ENCODE results near the gene STX1B. TPM values are rescaled to one million over a fixed set of nuclear protein-coding genes. Genes with fewer than 3 reads are reported as not detected.

STX1B gene
- total RNA-seq, 2 donors from 2014 or later = 0.95 to 1.1 TPM

DNA sequence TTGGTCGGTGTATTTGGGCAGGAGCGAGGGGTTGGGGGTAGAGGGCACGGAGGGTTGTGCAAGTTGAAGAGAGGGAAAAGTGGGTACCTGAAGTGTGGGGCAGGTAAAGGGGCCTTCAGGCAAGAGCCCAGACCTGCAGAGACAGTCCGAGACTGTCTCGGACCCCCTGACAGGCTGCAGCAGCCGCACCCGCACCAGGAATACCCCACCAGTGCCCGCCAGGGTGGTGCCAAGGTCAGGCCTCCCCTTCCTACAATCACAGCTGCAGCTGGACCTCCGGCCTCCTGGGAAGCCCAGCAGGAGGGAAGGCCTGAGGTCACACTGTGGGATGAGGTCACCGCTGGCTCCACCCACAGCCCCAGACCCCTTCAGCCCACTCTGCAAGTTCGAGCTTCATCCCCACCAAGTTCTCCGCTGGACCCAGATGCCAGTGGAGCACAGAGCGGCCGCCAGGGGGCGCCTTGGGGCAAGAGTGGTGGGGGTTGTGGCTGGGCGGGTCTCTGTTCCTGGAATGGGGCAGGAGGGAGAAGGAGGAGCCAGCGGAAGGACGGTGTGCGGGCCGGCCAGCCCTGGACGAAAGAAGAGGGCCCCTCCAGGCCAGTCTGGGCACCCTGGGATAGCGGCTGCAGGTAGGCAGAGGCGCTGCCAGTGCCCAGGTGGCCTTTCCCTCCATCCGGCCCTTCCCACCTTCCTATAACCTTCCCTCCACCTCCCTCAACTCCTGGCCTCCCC is 25.6 kb downstream of the STX1B start, which contains the start of gene HSD3B7:
Gene HSD3B7 (plus strand): TSS at position 539 of the 732 bp plus-strand sequence. CDS start 452 bp downstream, outside the sequence.
- DNase-seq (ENCODE audit: low spot score) = peak; percentile 97
- intact Hi-C loops (cut with DNase I) = loop anchor here in 1 of 2 donors (10.0 kb wide), 3 partner anchors 110 to 880 kb away; partner anchors contain the start of genes ARMC5 and VKORC1

DNA sequence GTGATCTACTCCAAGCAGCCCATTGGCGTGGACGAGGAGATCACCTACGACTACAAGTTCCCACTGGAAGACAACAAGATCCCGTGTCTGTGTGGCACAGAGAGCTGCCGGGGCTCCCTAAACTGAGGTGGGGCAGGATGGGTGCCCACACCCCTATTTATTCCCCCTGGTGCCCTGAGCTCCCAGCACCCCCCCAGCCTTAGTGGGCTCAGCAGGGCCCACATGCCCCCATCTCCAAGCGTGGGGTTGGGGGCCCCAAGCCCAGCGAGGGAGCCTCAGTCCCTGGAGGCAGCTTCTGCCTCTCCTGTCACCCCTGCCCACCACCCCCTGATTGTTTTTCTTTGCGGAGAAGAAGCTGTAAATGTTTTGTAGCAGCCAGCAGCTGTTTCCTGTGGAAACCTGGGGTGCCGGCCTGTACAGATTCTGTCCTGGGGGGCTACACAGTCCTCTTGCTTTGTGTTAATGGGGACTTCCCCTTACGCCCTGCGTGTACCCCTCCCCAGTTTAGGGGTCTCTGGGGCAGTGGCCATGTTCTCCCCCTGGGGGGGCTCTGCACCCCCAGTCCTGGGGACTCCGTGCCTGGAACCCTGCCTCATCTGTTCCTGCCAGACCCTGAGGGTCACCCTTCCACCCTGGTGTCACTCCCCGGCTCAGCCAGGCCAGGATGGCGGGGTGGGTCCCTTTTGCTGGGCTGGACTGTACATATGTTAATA is 26.4 kb downstream of the STX1B start:
- intact Hi-C loops (cut with DNase I) = loop anchor here in 1 of 2 donors (10.0 kb wide), 3 partner anchors 111 to 881 kb away; partner anchors contain the start of genes ARMC5 and VKORC1
- no peak for DNase-seq (ENCODE audit: low spot score)

DNA sequence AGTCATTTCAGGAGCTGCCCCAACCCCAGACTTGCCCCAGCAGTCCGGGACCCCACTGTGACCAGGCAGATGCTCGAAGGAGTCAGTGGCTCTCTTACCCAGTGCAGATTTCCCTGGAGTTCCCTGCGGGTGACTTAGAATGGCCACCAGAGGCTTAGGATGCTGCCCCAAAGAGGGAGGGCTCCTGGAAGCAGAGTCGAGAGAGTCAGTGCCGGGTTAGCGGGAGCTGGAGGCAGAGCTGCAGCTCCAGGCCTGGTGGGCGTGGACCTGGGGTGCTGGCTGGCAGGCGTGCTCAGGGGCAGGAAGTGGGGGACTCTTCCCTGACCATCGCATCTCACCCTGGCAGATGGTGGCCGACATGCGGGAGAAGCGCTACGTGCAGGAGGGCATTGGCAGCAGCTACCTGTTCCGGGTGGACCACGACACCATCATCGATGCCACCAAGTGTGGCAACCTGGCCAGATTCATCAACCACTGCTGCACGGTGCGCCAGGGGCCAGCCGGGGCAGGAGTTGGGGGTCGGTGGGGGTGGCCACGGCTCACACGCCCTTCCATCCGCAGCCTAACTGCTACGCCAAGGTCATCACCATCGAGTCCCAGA is 27.0 kb downstream of the STX1B start:
- no peak for DNase-seq (ENCODE audit: low spot score)
- intact Hi-C loops (cut with DNase I) = loop anchor here in 1 of 2 donors (10.0 kb wide), 3 partner anchors 111 to 881 kb away; partner anchors contain the start of genes ARMC5 and VKORC1

DNA sequence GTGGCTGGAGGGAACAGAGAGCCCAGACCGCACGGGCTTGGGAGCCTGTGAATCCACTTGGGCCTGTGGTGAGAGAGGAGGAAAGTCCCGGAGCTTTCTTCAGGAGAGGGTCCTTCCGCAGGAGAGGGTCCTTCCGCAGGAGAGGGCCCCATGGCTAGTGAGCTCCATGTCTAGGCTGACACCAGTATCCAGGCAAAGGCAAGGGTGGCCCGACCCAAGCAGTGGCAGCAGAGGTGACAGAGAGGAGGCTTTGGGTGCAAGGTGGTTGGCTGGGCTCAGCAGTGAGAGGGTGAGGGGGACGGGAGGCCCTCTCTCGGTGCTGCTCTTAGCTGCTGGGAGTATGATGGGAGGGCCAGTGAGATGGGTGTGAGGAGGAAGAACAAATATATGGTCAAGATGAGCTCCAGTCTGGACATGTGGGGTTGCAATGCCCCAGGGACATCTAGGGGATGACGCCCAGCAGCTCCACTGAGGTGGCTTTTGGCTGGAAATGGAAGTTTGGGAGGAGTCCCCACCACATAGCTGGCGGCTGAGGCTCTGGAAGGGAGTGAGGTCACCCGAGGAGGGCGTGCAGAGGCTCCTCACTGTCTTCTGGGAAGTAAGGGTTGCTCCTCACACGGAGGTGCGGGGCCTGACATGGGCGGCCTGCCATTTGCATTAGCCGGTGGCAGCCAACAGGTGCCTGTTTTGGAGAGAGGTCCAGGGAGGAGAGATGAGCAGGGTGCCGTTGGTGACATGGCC is 27.7 kb downstream of the STX1B start:
- intact Hi-C loops (cut with DNase I) = loop anchor here in 1 of 2 donors (10.0 kb wide), 3 partner anchors 112 to 882 kb away; partner anchors contain the start of genes ARMC5 and VKORC1
- peak; percentile 91 for DNase-seq (ENCODE audit: low spot score)

DNA sequence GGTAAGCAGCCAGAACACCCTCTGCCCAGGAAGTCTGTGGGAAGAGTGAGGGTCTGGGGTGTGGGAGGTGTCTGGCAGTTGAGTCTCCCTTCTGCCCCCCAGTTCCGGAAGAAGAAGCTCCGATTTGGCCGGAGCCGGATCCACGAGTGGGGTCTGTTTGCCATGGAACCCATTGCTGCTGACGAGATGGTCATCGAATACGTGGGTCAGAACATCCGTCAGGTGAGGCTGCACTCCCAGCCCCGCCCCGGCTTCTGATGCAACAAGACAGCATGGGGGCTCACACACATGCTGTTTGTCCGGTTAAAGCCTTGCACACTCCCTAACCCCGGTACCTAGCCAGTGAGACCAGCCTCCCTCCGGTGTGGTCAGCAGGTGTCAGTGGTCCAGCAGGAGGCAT is 29.5 kb downstream of the STX1B start:
- intact Hi-C loops (cut with DNase I) = loop anchor here in 1 of 2 donors (10.0 kb wide), 3 partner anchors 114 to 884 kb away; partner anchors contain the start of genes ARMC5 and VKORC1
- no peak for DNase-seq (ENCODE audit: low spot score)

DNA sequence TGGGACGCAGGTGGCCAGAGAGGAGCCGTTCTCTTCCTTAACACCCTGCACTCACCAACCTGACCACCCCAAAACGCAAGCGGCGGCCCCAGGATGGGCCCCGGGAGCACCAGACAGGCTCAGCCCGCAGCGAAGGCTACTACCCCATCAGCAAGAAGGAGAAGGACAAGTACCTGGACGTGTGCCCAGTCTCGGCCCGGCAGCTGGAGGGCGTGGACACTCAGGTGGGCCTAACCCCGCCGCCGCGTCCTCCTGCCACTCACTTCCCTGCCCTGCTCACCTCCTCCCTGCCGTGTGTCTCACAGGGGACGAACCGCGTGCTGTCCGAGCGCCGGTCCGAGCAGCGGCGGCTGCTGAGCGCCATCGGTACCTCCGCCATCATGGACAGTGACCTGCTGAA is 30.0 kb downstream of the STX1B start:
- intact Hi-C loops (cut with DNase I) = loop anchor here in 1 of 2 donors (10.0 kb wide), 3 partner anchors 114 to 884 kb away; partner anchors contain the start of genes ARMC5 and VKORC1
- DNase-seq (ENCODE audit: low spot score) = no peak

DNA sequence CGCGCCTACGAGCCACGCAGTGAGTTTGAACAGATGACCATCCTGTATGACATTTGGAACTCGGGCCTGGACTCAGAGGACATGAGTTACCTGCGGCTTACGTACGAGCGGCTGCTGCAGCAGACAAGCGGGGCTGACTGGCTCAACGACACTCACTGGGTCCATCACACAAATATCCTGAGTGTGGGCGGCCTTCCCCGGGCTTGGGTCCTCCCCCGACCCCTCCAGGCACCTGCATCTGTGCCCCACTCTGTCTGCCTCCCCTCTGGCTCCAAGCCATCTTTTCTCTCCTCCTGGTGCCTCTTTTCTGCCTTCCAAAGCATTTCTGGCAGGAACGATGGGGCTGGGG is 30.4 kb downstream of the STX1B start:
- intact Hi-C loops (cut with DNase I) = loop anchor here in 1 of 2 donors (10.0 kb wide), 3 partner anchors 115 to 885 kb away; partner anchors contain the start of genes ARMC5 and VKORC1
- no peak for DNase-seq (ENCODE audit: low spot score)

DNA sequence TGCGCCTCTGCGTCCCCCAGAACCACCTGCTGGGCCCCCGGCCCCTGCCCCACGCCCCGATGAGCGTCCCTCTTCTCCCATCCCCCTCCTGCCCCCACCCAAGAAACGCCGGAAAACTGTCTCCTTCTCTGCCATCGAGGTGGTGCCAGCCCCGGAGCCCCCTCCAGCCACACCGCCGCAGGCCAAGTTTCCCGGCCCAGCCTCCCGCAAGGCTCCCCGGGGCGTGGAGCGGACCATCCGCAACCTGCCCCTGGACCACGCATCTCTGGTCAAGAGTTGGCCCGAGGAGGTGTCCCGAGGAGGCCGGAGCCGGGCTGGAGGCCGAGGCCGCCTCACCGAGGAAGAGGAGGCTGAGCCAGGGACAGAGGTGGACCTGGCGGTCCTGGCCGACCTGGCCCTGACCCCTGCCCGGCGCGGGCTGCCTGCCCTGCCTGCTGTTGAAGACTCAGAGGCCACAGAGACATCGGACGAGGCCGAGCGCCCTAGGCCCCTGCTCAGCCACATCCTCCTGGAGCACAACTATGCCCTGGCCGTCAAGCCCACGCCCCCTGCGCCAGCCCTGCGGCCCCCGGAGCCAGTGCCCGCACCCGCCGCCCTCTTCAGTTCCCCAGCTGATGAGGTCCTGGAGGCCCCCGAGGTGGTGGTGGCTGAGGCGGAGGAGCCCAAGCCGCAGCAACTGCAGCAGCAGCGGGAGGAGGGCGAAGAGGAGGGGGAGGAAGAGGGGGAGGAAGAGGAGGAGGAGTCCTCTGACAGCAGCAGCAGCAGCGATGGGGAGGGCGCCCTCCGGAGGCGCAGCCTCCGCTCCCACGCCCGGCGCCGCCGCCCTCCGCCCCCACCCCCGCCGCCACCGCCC is 31.0 kb downstream of the STX1B start:
- intact Hi-C loops (cut with DNase I) = loop anchor here in 1 of 2 donors (10.0 kb wide), 3 partner anchors 115 to 885 kb away; partner anchors contain the start of genes ARMC5 and VKORC1
- DNase-seq (ENCODE audit: low spot score) = no peak

DNA sequence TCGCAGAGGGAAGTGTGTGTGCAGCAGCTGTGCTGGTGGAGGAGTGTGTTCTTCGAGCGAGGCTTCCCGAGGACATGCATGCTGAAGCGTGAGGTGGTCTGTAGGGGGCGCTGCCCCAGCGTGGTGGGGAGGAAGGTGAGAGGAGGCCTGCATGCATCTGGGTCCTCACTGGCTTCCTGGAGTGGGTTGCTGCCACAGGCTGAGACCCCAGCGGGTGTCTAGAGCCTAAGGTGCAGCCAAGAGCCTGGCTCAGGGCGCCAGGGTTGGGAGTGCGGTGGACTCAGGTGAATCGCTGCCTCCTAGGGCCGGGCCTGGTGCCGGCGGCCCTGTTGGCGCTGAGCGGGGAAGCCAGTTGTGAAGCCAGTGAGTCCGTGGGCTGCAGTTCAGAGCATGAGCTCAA is 32.9 kb downstream of the STX1B start:
- DNase-seq (ENCODE audit: low spot score) = no peak
- intact Hi-C loops (cut with DNase I) = no loop called here

DNA sequence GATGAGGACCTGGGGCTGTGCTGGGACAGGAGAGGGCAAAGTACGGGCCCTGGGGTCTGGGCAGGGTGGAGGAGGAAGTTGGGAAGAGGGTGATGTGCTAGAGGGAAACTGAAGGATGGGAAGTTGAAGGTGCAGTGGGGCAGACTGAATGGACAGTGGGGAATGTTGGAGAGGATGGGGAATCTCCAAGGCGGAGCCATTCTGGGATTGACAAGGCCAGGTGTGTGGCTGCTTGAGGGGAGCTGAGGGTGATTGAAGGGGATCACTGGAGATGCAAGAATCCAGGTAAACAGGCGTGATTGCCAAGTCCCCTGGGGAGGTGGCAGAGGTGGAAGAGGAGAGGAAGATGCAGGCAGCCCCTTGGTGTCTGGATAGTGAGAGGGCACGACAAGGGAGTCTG is 34.0 kb downstream of the STX1B start:
- intact Hi-C loops (cut with DNase I) = no loop called here
- DNase-seq (ENCODE audit: low spot score) = no peak

DNA sequence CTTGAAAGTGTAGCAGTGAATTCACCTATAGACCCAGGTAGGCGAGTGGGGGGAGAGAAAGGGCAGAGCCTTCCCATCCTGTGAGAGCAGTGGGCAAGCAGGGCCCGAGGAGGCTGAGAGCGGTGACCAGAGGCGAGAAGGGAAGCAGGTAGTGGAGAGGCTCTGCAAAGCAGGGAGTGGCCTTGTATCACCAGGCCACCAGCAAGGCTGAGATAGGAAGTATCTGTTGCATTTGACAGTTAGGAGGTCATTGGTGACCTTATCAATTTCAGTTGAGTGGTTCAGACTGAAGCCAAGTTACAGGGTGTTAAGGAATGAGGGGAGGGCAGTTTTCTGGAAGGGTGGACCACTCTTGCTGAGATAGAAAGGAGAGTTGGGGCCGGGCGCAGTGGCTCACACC is 36.1 kb downstream of the STX1B start:
- intact Hi-C loops (cut with DNase I) = no loop called here
- DNase-seq (ENCODE audit: low spot score) = no peak

DNA sequence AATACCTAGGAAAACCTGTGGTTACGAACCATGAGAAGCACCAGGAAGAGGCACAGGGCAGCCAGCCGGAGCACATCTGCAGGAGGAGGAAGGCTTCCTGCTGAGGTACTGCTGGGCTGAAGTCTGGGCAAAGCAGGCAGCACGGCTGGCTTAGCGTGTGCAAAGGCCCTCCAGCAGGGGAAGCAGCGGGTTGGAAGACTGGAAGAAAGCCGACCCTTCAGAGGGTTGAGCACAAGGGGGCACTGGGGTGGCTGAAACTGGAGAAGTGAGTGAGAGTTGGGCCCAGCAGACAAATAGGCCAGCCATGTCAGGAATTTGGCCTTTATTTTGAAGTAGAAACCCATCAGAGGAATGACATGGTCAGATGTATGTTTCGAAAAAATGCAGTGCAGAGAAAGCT is 37.6 kb downstream of the STX1B start:
- no peak for DNase-seq (ENCODE audit: low spot score)
- intact Hi-C loops (cut with DNase I) = no loop called here

DNA sequence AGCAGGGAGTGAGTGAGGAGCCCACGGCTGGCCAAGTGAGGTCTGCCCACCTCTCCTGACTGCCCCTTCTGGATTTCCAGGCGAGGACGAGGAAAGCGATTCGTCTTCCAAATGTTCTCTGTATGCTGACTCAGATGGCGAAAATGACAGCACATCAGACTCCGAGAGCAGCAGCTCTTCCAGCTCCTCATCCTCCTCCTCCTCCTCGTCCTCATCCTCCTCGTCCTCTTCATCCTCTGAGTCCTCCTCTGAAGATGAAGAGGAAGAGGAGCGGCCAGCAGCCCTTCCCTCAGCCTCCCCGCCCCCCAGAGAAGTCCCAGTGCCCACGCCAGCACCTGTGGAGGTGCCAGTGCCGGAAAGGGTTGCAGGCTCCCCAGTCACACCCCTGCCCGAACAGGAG is 39.1 kb downstream of the STX1B start:
- intact Hi-C loops (cut with DNase I) = no loop called here

DNA sequence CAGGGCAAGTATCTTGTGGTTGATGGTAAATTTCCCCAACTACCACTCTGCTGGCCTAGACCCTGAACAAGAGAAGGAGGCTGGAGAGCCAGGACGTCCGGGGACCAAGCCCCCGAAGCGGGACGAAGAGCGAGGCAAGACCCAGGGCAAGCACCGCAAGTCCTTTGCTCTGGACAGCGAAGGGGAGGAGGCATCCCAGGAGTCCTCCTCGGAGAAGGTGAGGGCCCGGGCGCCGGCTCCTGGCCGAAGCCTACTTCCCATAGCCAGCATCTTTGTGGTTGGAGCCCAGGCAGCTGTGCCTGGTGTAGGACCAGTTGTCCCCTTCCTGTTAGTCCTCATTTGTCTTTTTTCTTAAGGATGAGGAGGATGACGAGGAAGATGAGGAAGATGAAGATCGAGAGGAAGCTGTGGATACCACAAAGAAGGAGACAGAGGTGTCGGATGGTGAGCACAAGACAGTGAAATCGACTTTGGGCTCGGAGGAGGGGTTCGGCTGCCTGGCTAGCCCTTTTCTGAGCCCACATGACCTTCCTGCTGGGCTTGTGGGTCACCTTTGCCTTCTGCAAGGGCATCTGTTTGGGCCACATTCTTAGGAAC is 41.1 kb downstream of the STX1B start:
- intact Hi-C loops (cut with DNase I) = no loop called here
- DNase-seq (ENCODE audit: low spot score) = no peak

More for the DNA sequence above, 39.1 kb downstream of the STX1B start:
- DNase-seq (ENCODE audit: low spot score) = no peak

DNA sequence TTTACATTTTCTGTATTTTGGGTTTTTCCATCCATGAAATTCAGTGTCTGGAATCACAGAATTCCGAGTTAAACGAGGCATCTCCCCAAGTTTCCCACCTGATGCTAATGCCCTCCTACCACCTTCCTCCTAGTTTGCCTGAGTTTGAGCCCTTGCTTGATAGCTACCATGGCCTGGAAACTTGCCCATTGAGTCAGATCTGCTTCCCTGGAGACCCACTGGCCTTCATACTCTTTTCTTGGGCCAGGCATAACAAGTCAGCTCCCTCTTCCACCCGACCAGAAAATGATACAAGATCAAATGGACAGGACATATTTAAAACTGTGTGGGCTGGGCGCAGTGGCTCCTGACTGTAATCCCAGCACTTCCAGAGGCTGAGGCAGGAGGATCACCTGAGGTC is 42.6 kb downstream of the STX1B start:
- intact Hi-C loops (cut with DNase I) = no loop called here
- no peak for DNase-seq (ENCODE audit: low spot score)

DNA sequence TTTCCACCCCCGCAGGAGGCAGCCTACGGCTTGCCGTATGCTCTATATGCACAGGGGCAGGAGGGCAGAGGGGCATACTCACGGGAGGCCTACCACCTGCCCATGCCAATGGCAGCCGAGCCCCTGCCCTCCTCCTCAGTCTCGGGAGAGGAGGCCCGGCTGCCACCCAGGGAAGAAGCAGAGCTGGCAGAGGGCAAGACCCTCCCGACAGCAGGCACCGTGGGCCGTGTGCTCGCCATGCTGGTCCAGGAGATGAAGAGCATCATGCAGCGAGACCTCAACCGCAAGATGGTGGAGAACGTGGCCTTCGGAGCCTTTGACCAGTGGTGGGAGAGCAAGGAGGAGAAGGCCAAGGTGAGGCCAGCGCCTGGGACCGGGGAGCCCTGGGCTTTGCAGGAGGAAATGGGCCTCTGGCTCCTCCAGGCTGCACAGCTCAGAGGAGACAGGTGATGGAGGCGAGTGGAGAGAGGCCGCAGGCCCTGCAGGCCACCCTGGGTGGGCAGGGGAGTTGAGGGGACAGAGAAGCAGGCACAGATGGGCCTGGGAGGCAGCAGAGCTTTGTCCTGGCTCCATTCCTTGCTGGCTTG is 44.3 kb downstream of the STX1B start:
- intact Hi-C loops (cut with DNase I) = no loop called here
- no peak for DNase-seq (ENCODE audit: low spot score)

DNA sequence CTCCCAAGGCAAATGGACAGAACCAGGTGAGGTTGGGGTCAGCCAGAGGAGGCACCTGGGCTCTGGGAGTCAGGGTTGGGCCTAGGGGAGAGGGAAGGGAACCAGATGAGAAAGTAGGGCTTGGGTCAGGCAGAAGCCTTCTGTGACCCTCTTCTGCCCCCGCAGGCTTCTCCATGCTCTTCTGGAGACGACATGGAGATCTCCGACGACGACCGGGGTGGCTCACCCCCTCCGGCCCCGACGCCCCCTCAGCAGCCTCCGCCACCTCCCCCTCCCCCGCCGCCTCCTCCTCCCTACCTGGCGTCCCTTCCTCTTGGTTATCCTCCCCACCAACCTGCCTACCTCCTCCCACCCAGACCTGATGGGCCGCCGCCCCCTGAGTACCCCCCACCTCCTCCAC is 45.0 kb downstream of the STX1B start:
- no peak for DNase-seq (ENCODE audit: low spot score)
- intact Hi-C loops (cut with DNase I) = no loop called here

All from posterior vena cava (tissue), 2 donors.